ENCODE measurements around the gene TULP1.

- TF ChIP-seq CTCF (IDR thresholded peaks at IDR 0.05 in 4 of 5, conservative IDR thresholded peaks at IDR 0.05 in 1 of 5) (no peak), POLR2A (IDR thresholded peaks at IDR 0.05) (no peak)
Measured at GRCh38 chr6:35493307-35493983, 19.3 kb downstream of the TULP1 start.

Measured in gastrocnemius medialis (tissue), 4 donors.